ENCODE results near the gene FRMD3.
"Not testable (repeated sequence)": the region's sequence is repeated elsewhere in the genome, so short reads cannot be mapped to it uniquely, and the experiment has no call there.

The FRMD3 gene

DNA sequence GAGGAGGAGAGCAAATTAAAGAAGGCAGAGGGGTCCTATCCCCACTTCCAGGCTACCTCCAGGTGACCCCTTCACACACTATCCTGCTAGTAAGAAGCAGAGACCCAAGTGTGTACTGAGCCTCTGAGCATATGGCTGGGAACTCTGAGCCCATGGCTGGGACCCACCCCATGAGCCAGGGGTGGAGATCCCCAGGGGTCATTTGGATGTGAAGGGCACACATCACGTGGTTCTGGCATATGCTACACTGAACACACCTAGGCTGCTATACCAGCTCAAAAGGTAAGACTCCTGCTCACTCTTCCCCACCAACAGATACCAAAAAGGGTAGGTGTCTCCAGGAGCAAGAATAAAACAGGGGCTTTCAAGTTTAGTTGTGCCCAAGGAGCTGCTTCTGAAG lies 149.9 kb downstream of the FRMD3 start:
- ATAC-seq = no peak
- Mint-ChIP-seq H3K27ac (no peak overlapping the region), H3K36me3 (ENCODE audit: low read depth) (no peaks in the 10 kb centered on the region), H3K4me3 (no peak overlapping the region), H3K9me3 (no peaks in the 10 kb centered on the region), H3K27me3 (no peaks in the 10 kb centered on the region), H3K4me1 (no peaks in the 10 kb centered on the region)
- DNase-seq = no peak

DNA sequence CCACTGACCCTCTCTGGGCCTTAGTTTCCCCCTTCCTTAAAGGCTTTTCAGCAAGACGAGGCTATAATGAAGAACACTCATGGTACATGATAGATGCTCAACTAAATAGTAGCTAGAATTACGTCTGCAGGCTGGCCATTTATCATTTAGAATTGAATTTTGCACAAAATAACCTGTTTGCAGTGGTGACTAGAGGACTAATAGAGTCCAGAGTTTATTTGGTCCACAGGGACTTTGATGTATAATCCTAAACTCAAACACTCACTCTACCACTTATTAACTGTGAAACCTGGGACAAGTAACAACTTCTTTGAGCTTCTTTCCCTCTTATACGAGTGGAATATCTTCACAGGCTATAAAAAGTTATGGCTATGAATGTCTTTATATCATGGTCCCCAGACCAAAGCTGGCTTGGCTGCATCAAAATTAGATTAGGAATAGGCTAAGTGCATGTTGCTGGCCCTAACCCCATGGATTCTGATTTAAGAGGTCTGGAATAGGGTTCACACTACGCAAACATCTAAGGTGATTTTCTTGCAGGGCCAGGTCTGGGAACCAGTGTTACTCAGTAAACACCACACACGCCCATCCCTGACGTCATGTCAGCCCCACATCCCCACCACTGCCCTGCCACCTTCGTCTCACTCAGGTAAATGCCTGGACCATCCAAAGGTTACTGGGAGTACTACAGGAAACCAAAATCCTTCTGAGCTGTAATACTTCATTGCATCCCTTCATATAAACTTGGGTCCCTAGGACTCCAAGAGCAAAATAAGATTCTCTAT lies 150.6 kb downstream of the FRMD3 start:
- no peak for ATAC-seq
- H3K27me3 Mint-ChIP-seq = no peaks in the 10 kb centered on the region
- no peaks in the 10 kb centered on the region for H3K36me3 Mint-ChIP-seq (ENCODE audit: low read depth)
- no peak for DNase-seq
- H3K4me1 Mint-ChIP-seq = no peaks in the 10 kb centered on the region
- H3K4me3 Mint-ChIP-seq = no peak overlapping the region
- H3K9me3 Mint-ChIP-seq = no peaks in the 10 kb centered on the region
- no peak overlapping the region for H3K27ac Mint-ChIP-seq

DNA sequence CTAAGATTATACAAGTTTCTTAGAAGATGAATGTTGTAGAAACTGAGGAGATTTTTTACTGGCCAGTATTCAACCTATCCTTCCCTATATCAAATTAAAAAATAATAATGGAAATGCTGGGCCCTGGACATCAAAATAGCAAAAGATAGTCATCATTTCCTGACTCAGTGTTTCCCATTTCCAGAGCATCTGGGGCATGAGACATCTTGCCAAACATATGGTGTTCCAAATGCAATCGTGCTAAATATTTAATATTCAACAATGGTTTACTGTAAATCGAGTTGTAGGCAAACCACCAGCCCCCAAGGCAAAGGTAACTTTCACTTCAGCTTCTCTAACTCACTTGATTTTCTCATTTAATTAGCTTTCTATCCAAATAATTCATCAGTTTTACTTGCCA lies 152.9 kb downstream of the FRMD3 start:
- no peaks in the 10 kb centered on the region for H3K9me3 Mint-ChIP-seq
- H3K4me1 Mint-ChIP-seq = no peaks in the 10 kb centered on the region
- H3K27ac Mint-ChIP-seq = no peak overlapping the region
- H3K4me3 Mint-ChIP-seq = no peak overlapping the region
- ATAC-seq (no peak), DNase-seq (no peak)
- no peaks in the 10 kb centered on the region for H3K36me3 Mint-ChIP-seq (ENCODE audit: low read depth)
- no peaks in the 10 kb centered on the region for H3K27me3 Mint-ChIP-seq

DNA sequence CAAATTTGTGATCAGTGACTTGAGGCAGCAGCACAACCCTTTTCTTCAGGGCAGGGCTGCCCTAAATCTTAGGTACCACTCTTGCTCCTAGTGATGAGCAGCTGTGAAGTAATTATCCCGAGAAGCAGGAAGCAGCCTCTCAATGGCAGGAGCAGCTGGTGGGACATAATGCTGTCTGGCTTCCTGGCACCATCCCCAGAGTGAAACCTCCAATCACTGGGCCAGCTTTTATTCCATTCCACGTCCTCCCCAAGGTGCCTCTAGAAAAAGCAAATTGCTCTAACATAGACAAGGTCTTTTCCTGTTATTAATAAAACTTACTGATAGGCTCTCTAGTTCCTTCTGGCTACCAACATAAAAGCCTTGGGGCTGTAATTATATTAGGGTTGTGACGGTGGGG lies 154.0 kb downstream of the FRMD3 start:
- ATAC-seq (no peak), DNase-seq (no peak)
- Mint-ChIP-seq H3K9me3 (no peaks in the 10 kb centered on the region), H3K4me3 (no peak overlapping the region), H3K27ac (no peak overlapping the region), H3K4me1 (no peaks in the 10 kb centered on the region), H3K27me3 (no peaks in the 10 kb centered on the region), H3K36me3 (ENCODE audit: low read depth) (no peaks in the 10 kb centered on the region)

DNA sequence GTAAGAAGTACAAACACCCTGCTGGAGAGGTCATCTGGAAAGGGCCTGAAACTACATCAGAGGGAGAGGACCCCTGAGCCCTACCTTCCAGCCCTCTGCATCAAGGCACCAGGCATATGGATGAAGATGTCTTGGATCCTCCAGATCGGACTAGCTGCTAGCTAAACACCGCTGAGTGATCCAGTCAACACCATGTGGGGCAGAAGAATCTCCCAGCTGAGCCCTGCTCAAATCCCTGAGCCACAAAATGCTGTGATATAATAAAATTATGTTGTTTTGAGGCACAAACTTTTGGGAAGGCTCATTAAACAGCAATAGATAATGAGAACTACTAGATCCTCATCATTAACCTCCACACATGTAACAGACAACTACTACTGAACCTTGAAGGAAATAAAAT lies 155.2 kb downstream of the FRMD3 start:
- Mint-ChIP-seq H3K36me3 (ENCODE audit: low read depth) (no peaks in the 10 kb centered on the region), H3K27ac (no peak overlapping the region), H3K4me1 (no peaks in the 10 kb centered on the region), H3K27me3 (no peaks in the 10 kb centered on the region), H3K9me3 (no peaks in the 10 kb centered on the region), H3K4me3 (no peak overlapping the region)
- DNase-seq (no peak), ATAC-seq (no peak)

DNA sequence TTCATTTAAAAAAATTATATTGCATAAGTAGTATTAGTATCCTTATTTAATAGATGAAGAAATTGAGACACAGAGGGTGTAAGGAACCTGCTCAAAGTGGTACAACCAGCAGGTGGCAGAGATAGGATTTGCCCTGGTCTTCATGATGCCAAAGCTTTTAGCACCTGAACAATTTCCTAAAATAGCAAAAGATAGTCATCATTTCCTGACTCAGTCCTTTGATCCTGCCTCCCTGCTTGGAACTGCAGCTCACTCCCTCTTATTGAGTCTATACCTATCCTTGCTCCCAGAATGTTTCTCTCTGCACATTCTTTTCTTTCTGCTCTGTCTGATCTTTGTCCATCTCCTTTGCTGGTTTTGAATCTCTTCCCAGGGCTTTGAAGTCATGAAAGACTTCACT lies 155.8 kb downstream of the FRMD3 start:
- Mint-ChIP-seq H3K4me3 (no peak overlapping the region), H3K36me3 (ENCODE audit: low read depth) (no peaks in the 10 kb centered on the region), H3K4me1 (no peaks in the 10 kb centered on the region), H3K27ac (no peak overlapping the region), H3K27me3 (no peaks in the 10 kb centered on the region), H3K9me3 (no peaks in the 10 kb centered on the region)
- ATAC-seq = no peak
- no peak for DNase-seq

DNA sequence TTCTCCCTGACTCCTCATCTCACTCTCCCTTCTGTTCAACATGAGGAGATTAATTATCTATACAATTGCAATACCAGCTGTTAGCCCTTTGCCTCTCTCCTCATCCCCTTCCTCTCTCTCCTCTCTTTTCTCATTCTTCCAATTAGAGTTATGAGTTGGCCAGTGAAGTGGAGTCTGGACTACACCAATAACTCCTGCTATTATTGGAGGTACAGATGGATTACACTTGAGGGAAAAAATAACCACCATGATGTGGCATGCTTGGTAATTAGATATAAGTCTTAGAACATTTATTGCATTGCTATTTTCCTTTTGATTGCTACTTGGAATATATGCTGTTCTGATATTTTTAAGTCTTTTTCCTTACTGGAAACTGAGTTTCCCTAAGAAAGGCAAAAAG lies 159.2 kb downstream of the FRMD3 start:
- no peaks in the 10 kb centered on the region for H3K4me1 Mint-ChIP-seq
- H3K27ac Mint-ChIP-seq = no peak overlapping the region
- H3K9me3 Mint-ChIP-seq = no peaks in the 10 kb centered on the region
- H3K36me3 Mint-ChIP-seq (ENCODE audit: low read depth) = no peaks in the 10 kb centered on the region
- H3K4me3 Mint-ChIP-seq = no peak overlapping the region
- DNase-seq (no peak), ATAC-seq (no peak)
- H3K27me3 Mint-ChIP-seq = no peaks in the 10 kb centered on the region

DNA sequence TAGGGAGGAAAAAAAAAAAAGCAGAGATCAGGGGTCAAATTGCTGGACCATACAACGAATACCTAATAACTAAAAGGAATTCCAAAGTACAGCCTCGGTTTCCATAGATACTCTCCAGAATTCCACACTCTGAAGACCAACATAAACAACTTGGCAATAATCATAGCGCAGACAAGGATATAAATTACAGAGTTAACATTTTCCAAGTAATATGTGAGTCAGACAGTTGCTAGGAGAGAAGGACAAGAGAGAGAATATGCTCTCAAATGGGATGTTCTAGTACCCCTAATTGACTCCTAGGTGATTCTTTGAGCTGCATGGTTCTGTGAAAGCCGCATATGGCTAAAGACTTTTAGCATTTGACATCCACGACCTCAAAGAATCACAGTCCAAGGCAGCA lies 165.2 kb downstream of the FRMD3 start:
- H3K4me1 Mint-ChIP-seq = no peaks in the 10 kb centered on the region
- ATAC-seq = no peak
- no peaks in the 10 kb centered on the region for H3K27me3 Mint-ChIP-seq
- H3K27ac Mint-ChIP-seq = no peak overlapping the region
- DNase-seq = no peak
- no peak overlapping the region for H3K4me3 Mint-ChIP-seq
- H3K36me3 Mint-ChIP-seq (ENCODE audit: low read depth) = no peaks in the 10 kb centered on the region
- H3K9me3 Mint-ChIP-seq = no peaks in the 10 kb centered on the region

DNA sequence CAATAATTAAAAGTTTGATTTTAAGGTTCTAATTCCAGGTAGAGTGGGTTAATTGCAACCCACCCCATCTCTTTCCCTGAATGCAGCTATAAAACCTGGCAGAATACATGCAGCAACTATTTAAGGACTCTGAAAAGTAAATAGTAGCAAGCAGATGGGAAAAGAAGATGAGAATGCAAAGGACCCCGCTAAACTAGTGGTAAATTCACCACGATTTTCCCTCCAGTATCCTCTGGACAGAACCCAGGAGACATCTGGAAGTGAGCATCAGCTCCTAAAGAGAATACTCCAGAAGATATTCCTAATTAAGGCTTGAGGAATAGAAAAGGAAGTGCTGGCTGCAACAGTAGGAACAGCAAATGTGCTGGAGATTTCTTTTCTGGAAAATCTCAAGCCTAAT lies 170.9 kb downstream of the FRMD3 start:
- DNase-seq (no peak), ATAC-seq (no peak)
- Mint-ChIP-seq H3K4me3 (no peak overlapping the region), H3K36me3 (ENCODE audit: low read depth) (no peaks in the 10 kb centered on the region), H3K27me3 (peaks cover 2% of the 10 kb centered on the region), H3K4me1 (no peaks in the 10 kb centered on the region), H3K27ac (no peak overlapping the region), H3K9me3 (no peaks in the 10 kb centered on the region)

DNA sequence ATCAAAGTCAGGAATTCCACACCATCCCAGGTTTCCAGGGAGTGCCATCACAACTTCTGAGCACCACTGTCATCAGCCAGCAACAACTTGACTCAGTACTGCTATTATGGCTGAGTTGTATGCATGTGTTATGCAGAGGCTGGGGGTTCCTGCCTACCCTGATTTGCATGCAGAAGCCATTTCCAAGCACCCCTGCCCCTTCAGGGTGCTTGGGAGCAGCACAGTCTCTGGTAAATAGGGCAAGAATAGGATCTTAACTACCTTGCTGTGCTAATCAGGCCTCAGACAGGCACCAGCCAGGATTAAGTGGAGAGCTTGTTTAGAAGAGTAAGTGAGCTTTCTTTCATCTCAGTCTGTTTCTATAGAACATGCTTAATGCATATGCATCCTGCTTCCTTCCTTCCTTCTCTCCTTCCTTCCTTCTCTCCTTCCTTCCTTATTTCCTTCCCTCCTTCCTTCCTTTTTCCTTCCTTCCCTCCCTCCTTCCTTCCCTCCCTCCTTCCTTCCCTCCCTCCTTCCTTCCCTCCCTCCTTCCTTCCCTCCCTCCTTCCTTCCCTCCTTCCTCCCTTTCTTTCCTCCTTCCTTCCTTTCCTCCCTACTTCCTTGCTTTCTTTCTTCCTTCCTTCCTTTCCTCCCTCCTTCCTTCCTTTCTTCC lies 175.7 kb downstream of the FRMD3 start:
- Mint-ChIP-seq H3K27ac (no peak overlapping the region), H3K27me3 (peaks cover 2% of the 10 kb centered on the region), H3K4me1 (no peaks in the 10 kb centered on the region), H3K9me3 (no peaks in the 10 kb centered on the region), H3K36me3 (ENCODE audit: low read depth) (no peaks in the 10 kb centered on the region), H3K4me3 (no peak overlapping the region)
- no peak for ATAC-seq
- no peak for DNase-seq

DNA sequence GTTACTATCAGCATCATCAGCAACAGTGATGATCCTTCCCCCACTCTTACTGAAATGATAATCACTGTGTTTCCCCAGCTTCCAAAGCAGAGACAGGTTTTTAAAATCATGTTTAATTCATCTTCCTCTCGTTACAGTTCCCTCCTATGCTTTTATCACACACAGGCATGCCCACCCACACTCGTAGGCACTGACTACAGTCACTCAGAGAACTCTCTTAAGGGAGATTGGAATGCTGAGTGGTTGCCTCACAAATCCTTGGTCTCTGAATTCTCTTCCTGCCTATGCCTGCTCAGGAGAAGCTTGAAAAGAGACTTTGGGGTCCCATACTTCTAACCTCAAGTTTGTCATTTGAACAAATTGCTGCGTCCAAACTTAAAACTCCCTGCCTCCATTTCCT lies 179.2 kb downstream of the FRMD3 start:
- ATAC-seq (no peak), DNase-seq (no peak)
- H3K27me3 Mint-ChIP-seq = no peaks in the 10 kb centered on the region
- no peaks in the 10 kb centered on the region for H3K4me1 Mint-ChIP-seq
- H3K9me3 Mint-ChIP-seq = no peaks in the 10 kb centered on the region
- no peak overlapping the region for H3K27ac Mint-ChIP-seq
- H3K4me3 Mint-ChIP-seq = no peak overlapping the region
- H3K36me3 Mint-ChIP-seq (ENCODE audit: low read depth) = no peaks in the 10 kb centered on the region

DNA sequence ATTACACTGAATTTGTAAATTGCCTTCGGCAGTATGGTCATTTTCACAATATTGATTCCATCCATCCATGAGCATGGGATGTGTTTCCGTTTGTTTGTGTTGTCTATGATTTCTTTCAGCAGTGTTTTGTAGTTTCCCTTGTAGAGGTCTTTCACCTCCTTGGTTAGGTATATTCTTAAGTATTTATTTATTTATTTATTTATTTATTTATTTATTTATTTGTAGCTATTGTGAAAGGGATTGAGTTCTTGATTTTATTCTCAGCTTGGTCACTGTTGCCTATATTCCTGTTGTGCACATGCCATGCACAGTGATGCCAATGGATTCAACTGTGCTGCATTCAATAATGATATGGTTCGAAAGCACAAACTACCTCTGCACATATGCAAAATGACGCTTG lies 179.7 kb downstream of the FRMD3 start:
- ATAC-seq; H3K36me3 Mint-ChIP-seq (ENCODE audit: low read depth); H3K27me3 Mint-ChIP-seq; DNase-seq; H3K9me3 Mint-ChIP-seq; H3K27ac Mint-ChIP-seq; H3K4me1 Mint-ChIP-seq; H3K4me3 Mint-ChIP-seq: not testable (repeated sequence)

DNA sequence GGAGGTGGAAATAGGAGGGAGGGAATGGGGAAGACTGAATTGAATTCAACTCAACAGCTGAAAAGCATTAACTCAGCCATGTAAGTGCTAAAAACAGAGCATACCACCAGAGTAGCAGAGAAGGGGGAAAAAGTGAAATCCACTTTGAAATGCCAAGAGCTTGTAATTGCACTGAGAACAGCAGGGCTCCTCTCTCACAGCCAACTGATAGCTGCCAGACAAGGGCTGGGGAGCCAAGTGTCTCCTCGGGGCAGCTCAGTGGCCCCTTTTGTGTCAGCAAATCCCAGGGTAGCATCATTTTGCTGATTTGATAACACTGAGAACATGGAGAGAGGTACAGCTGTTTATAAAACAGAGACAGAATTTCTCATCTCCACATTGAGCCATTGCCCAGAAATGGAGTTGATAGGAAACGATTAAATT lies 182.5 kb downstream of the FRMD3 start:
- Mint-ChIP-seq H3K9me3 (no peaks in the 10 kb centered on the region), H3K27ac (no peak overlapping the region), H3K27me3 (no peaks in the 10 kb centered on the region), H3K36me3 (ENCODE audit: low read depth) (no peaks in the 10 kb centered on the region), H3K4me3 (no peak overlapping the region), H3K4me1 (no peaks in the 10 kb centered on the region)
- ATAC-seq (no peak), DNase-seq (no peak)

DNA sequence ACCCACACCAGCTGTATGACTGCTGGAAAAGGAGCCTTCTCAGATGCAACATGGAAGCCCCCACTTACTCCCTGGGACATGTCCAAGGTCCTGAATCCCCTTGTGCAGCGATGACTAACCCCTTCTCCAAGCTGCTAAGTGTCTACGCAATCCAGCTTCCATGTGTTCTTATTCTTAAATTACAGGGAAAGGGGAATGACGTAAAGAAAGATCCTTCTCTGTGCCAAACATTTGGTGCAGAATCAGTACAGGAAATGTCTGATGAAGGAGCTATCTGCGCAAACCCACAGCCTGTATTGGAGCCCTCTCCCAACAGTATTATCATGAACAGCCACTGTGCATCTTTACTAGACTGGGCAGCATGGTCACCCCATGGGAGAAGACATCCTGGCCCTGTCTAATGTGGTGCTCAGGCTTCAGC lies 183.2 kb downstream of the FRMD3 start:
- no peak for DNase-seq
- no peak for ATAC-seq
- no peaks in the 10 kb centered on the region for H3K9me3 Mint-ChIP-seq
- H3K27ac Mint-ChIP-seq = no peak overlapping the region
- H3K36me3 Mint-ChIP-seq (ENCODE audit: low read depth) = no peaks in the 10 kb centered on the region
- no peaks in the 10 kb centered on the region for H3K27me3 Mint-ChIP-seq
- no peak overlapping the region for H3K4me3 Mint-ChIP-seq
- H3K4me1 Mint-ChIP-seq = no peaks in the 10 kb centered on the region

DNA sequence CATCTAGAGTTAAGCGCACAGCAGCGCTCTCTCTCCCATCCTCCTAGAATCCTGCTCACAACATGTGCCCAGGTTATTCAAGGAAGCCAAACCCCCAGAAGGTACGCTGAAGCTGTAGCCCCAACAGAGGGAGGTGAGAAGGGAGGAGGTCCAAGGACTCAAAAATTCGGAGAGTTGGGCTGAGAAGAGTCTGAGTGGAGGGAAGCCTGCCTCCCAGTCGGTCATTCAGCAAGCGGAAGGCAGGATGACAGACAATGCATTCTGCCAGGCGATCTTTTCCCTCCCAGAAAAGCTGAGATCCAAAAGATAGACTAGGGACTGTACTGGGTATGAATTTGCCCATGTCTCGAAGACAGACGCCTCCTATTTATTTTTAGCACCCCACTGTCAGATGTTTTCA lies 189.2 kb downstream of the FRMD3 start:
- Mint-ChIP-seq H3K36me3 (ENCODE audit: low read depth) (no peaks in the 10 kb centered on the region), H3K27ac (no peak overlapping the region), H3K4me3 (no peak overlapping the region), H3K4me1 (no peaks in the 10 kb centered on the region), H3K9me3 (no peaks in the 10 kb centered on the region), H3K27me3 (no peaks in the 10 kb centered on the region)
- ATAC-seq (no peak), DNase-seq (no peak)

All from activated naive CD8-positive, alpha-beta T cell treated with anti-CD3 and anti-CD28 coated beads, Interleukin-2, amount 50 U/mL, for 24 hours (primary cell).